GM18867 (cell line): ENCODE measurements around the gene ZNF146.
"Not testable (repeated sequence)": the region's sequence is repeated elsewhere in the genome, so short reads cannot be mapped to it uniquely, and the experiment has no call there.

ENCODE experiments used
- ATAC-seq: cut with Tn5 transposase; IDR thresholded peaks from one replicate; pipeline ENCODE4 v1.9.1; 2021; ENCODE audit warnings: mild to moderate bottlenecking, moderate library complexity; ENCODE audit not compliant: unreplicated experiment

ZNF146 gene

DNA sequence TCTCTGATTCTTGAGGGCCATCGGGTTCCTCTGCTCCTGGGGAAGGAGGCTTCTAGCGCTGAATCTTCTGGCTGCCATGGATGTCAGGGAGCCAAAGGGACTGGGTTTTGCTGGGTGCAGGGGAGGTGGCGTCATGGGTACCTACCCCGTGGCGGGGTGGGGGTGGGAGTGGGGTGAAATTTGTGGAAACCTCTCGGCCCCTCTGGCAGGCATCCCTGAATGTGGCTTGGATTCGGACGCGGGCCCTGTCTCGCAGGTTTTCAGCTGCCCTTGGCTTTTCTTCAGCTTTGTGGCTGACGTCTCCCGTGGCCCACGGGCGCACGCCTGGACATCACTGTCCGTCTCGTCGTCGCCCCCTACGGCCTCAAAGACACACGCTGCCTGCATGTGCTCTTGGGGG lies 53.2 kb downstream of the ZNF146 start:
- not testable (repeated sequence) for ATAC-seq

DNA sequence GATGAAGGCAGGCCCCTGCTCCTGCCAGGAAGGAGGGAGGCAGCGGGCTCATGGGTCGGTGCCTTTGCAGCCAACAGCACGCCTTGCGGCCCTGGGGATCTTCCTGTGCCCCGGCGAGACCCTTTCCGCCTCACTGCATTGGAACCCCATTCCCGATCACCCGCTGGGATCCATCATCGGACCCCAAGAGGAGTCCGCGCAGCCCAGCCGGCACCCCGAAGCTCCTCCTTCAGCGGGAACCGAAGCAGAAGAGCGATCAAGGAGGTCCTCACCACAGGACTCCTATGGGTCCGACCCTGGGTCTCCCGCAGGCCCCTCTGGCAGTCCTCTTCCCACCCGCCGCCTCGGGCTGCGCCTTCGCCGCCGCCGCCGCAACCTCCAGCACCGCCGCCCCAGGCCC lies 53.7 kb downstream of the ZNF146 start:
- not testable (repeated sequence) for ATAC-seq

DNA sequence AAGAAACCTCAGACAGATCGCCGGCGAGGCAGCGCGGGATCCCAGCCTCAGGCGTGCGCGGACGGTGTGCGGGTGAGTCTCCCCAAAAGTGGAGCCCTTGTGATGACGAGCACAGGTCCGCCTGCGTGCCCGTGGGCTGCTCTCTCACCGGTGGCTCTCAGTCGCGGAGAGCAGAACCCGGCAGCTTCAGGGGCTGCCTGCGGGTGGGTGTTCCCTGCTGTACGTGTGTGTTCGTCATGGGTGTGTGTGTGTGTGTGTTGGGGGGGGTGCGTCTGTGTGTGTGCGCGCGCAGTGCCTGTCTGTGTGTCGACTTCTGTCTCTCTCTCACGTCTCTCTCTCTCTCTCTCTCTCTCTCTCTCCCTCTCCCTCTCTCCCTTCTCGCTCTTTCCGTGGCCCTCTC lies 54.4 kb downstream of the ZNF146 start:
- not testable (repeated sequence) for ATAC-seq
